Stimulated activated CD8-positive, alpha-beta memory T cell treated with anti-CD3 and anti-CD28 coated beads, Interleukin-4, amount 100 ng/mL, for 4 hours (primary cell): Measurements from ENCODE around the gene ARHGAP35.
"Not testable (repeated sequence)": the region's sequence is repeated elsewhere in the genome, so short reads cannot be mapped to it uniquely, and the experiment has no call there.

Experiments used
- DNase-seq, 2 donors: peaks; one replicate each; pipeline ENCODE4 v3.0.0-alpha.2; 2020; ENCODE audit warnings: low read depth in 2 of 2, low spot score in 1 of 2

Gene ARHGAP35

DNA sequence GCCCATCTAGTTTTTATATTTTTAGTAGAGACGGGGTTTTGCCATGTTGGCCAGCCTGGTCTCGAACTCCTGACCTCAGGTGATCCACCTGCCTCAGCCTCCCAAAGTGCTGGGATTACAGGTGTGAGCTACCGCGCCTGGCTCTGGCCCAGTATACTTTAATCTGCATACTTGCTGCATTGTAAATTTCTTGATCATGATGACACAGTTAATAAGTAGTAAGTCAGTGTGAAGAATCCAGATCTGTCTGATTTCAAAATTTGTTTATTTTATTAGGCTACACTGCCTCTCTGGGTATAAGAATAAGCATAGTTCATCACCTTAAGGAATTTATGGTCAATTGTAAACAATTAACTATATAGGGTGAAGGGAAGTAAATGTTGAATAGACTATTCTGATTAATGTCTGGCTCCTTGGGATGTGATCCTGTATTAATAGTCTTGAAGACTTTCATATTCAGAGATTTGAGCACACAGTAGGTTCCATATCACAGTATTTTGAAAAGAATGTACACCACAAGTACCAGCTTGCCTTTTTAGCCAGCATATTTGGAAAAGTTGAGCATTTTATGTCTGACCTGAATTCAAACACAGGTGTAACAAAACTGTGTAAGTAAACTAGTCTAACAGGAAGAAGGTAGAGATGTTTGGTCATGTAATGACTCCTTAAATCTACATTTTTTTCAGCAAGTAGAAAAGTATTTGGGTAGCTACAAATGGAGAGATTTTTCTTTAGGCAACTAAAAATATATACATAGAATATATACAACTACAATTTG lies 7.4 kb downstream of the ARHGAP35 start:
- no peak for DNase-seq

DNA sequence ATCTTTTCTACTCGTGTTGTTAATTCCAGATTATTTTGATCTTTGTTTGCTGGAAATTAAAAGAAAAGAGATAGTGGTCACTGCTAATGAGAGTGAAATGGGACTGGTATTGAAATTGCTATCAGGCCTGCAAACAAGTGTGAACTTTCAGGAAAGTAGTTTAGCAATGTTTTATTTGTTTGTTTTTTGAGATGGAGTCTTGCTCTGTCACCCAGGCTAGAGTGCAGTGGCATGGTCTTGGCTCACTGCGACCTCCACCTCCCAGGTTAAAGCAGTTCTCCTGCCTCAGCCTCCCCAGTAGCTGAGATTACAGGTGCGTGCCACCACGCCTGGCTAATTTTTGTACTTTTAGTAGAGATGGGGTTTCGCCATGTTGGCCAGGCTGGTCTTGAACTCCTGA lies 10.4 kb downstream of the ARHGAP35 start:
- not testable (repeated sequence) for DNase-seq

DNA sequence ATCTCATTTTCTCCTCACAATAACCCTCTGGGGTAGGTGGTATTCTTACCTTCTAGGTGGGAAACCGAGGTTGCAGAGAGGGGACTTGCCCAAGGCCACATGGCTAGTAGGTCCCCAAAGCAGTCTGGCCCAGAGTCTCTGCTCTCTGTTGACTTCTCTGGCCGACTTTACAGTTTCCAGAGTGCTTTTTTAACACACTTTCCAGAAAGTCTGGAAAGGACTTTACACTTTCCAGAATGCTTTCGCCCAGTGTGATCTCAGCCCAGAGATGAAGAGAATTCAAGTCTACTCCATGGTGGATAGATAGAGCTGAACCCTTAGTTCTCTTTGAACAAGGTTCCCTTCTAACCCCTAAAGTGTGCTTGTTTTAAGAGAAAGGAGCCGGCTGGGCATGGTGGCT lies 12.2 kb downstream of the ARHGAP35 start:
- DNase-seq, result no peak

DNA sequence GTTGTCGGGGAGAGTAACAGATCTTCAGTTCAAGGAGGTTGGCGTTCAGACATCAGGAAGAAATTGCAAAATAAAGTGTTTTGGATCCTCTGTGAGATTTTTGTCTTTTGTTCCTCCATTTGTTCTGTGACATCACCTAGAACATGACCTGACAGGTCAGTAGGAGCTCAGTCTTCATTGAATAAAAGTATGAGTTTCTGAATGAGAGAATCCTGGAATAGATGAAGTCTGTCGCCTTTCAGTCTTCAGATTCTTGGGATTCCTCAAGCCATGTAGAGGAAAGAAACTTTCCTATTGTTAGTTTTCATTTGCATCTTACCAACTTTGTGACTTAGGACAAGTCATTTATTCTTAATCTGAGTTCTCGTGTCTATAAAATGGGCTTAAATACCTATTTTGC lies 14.4 kb downstream of the ARHGAP35 start:
- no peak for DNase-seq

DNA sequence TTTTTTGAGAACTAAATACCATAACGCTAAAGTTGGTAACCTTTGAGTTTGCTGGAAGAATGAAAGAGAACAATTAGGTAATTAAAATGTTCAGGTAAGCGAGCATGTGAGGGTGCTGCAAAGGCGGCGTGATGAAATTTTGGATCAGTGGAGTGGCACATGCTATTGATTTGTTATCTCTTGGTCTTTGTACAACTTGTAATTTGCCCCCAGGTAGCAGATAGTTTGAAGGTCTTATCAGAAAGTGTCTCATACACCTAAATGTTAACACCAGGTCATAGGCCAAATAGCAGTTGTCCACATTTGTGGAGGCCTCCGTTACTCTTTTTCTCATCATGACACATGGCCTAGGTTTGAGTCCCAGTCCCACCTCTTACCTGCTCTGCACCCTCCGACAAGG lies 14.9 kb downstream of the ARHGAP35 start:
- no peak for DNase-seq

DNA sequence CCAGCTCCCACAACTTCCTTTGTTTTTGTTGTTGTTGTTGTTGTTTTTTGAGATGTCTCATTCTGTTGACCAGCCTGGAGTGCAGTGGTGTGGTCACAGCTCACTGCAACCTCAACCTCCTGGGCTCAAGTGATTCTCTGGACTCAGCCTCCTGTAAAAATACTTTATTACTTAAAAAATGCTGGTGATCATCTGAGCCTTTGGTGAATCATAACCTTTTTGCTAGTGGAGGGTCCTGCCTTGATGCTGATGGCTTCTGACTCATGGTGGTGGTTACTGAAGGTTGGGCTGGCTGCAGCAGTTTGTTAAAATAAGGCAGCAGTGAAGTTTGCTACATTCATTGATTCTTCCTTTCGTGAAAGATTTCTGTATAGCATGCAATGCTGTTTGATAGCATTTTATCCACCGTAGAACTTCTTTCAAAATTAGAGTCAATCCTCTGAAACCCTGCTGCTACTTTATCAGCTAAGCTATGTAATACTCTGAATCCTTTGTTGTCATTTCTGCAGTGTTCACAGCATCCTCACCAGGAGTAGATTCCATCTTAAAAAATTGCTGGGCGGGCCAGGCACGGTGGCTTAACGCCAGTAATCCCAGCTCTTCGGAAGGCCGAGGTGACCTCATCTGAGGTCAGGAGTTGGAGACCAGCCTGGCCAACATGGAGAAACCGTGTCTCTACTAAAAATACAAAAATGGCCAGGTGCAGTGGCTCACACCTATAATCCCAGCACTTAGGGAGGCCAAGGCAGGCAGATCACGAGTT lies 18.0 kb downstream of the ARHGAP35 start:
- DNase-seq, result no peak

DNA sequence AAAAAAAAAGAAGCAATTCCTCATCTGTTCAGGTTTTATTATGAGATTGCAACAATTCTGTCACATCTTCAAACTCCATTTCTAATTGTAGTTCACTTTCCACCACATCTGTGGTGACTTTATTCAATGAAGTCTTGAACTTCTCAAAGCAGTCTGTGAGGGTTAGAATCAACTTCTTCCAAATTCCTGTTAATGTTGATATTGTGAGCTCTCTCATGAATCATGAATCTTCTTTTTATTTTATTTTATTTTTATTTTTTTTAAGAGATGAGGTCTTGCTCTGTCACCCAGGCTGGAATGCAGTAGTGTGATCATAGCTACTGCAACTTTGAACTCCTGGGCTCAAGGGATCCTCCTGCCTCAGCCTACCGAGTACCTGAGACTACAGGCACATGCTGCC lies 19.6 kb downstream of the ARHGAP35 start:
- DNase-seq, result no peak

DNA sequence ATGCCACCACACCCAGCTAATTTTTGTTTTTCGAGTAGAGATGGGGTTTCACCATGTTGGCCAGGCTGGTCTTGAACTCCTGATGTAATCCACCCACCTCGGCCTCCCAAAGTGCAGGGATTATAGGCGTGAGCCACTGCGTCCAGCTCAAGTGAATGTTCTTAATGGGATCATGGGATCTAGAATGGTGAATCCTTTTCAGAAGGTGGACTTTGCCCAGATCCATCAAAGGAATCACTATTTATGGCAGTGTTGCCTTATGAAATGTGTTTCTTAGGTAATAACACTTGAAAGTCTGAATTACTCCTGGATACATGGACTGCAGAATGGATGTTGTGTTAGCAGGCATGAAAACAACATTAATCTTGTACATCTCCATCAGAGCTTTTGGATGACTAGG lies 20.3 kb downstream of the ARHGAP35 start:
- no peak for DNase-seq

DNA sequence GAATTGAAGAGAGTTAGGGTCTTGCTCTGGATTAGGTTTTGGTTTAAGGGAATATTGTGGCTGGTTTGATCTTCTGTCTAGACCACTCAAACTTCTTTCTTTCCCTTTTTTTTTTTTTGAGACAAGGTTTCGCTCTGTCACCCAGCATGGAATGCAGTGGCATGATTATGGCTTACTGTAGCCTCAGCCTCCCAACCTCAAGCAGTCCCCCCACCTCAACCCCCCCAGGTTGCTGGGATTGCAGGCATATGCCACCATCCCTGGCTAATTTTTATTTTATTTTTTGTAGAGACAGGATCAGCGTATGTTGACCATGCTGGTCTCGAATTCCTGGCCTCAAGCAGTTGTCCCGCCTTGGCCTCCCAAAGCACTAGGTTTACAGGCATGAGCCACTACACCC lies 21.2 kb downstream of the ARHGAP35 start:
- DNase-seq, result no peak

DNA sequence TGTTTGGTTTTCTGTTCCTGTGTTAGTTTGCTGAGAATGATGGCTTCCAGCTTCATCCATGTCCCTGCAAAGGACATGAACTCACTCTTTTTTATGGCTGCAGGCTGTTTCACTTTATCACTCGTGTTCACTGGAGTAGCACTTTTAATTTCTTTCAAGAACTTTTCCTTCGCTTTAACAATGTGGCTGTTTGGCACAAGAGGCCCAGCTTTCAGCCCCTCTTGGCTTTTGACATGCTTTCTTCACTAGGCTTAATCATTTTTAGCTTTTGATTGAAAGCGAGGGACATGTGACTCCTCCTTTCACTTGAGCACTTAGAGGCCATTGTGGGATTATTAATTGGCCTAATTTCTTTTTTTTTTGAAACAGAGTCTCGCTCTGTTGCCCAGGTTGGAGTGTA lies 22.0 kb downstream of the ARHGAP35 start:
- DNase-seq, result not testable (repeated sequence)

DNA sequence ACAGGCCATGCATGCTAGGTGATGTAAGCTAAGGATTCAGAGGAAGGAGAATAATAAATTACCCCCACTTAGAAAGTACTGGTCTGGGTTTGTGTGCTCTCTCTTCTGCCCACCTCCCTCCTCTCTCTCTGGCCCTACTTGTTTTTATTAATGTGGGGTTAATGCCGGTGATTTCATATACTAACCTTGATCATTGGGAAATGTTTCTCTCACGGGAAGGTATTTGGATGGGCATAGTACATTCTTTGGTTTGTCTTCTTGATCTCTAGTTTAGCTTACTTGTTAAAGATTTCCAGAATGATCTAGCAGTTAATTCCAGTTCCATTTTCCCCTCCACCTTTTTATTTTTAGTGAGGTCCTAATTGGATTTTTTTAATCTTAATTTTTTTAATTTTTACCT lies 24.6 kb downstream of the ARHGAP35 start:
- DNase-seq, result no peak

DNA sequence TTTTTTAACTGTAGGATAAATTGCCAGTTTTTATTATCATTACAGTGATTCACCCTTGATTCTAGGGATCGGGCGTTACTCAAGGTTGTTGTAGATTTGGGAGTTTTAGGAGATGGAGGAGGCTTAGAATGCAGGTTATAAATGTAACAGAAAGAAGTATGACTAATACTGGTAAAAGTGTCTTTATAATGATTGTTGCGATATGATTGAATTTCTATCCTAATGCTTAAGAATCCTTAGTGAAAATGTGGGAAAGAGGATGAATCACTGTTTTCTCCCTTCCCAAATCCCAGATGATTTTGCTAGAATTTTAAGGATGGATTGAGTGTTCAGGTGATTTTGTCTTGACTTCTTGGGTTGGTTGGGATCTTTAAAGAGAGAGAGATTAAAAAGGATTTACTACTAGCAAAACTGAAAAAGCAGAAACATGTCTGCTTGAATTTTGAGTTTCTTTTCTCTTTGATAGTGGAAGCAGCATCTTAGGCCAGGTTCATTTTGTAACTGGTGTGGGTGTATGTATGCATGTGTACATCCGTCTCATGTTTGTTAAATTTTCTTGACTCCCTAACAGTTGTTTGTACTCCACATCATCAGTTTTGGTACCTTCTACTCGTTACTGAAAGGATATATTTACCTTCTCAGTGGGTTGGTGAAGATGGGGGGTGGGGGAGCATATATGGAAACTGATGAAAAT lies 25.9 kb downstream of the ARHGAP35 start:
- no peak for DNase-seq

DNA sequence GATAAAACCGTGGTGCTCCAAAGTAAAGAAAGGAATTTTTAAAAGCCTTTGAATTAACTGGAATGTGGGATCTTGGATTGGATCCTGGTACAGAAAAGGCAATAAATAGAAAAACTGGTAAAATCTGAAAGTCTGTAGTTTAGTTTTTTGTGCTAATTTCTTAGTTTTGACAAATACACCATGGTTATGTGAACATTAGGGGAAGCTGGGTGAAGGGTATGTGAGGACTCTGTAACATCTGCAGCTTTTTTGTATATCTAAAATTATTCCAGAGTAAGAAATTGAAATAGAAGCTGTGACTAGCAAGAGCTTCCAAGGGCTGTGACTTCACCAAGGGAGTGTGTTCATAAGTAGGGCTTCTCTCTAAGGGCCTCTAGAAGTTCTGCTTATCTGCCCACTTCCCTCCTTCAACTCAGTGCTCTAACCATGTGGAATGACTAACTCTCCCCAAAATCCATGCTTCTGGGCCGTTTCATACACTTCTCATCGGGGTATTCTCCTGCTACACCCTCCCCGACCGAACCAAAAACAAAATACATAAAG lies 26.5 kb downstream of the ARHGAP35 start:
- no peak for DNase-seq

DNA sequence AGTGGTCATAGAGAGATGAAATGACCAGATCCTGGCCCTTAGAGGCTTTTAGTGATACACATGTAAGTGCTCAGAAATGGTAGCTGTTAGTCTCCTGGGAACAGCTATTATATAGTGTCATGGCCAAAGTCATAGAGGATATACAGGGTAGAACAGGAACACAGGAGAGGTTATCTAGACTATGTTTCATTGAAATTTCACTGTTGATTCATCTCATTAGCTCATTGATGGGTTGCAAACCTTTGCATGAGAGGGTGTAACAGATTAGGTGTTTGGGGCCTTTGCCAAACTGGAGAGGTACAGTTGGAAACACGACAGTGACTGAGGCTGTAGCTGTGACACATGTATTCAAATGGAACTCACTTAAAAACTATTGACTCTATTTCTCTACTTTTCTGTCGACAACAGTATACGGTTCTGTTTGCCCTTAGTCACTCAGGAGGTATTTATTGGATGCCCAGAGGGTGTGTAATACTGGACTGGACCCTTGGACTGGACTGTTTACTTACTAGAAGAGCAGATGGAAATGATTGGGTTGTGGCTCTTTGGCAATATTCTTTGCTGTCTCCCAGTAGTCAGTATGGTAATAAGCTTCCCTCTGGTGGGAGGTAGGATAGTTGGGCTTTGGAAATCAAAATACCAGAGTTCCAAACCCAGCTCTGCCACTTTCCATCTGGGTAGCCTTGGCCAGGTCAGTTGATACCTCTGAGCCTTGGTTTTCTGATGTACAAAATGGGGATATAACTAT lies 29.8 kb downstream of the ARHGAP35 start:
- DNase-seq, result no peak

DNA sequence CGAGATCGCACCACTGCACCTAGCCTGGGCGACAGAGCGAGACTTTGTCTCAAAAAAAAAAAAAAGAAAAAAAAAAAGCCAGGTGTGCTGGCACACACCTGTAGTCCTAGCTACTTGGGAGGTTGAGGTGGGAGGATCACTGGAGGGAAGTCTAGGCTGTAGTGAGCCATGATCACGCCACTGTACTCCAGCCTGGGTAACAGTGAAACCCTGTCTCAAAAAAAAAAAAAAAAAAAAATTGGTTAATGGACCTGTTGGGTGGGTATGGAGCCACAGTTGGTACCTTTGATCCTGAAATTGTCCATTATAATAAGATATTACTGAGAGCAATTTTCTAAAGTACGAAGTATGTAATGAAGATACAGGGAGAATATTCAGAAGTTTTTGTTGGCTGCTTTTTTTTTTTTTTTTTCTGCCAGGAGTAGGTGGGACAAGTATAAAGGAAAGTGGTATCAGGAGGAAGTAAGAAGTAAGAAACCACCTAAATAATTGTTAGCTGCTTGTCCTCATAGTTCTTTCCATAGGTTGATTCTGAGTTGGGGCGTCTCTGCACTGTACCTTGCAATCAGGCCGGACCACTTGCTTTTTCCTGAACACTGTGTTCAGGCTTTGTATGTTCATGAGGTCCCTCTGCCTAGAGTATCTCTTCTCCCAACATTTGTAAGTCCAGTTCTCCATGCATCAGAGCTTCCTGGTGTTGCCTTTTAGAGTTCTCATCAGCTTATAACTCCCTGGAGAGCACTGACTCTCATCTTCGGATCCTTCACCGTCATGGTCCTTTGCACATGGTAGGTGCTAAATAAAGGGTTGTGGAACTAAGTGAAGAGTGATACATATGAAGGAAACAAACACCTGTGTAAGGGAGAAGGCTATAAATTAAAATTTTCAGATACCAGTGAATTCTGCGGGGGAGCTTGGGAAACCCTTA lies 31.7 kb downstream of the ARHGAP35 start:
- no peak for DNase-seq

DNA sequence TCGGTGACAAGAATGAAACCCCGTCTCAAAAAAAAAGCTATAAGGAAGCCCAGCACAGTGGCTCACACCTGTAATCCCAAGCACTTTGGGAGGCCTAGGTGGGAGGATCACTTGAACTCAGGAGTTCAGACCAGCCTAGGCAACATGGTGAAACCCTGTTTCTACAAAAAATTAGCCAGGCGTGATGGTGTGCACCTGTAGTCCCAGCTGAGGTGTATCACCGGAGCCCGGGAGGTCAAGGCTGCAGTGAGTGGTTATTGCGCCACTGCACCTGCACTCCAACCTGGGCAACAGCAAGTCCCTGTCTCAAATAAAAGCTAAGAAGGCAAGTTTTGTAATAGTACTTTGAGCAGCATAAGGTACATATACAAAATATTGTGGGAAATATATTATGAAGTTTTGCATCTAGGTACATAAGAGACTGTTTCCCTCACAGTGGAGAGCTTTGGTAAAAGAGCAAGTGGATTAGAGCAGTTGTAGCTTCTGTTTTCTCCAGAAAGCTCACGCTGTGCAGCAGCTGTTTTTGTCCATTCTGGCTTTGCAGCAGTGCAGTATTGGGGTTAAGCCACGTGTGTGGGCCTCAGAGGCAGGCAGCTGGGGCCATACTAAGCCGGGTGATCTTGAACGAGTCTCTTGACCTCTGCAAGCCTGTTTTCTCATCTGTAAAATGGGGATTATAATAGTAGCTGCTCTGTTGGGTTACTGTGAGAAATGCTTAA lies 35.4 kb downstream of the ARHGAP35 start:
- DNase-seq, result no peak

DNA sequence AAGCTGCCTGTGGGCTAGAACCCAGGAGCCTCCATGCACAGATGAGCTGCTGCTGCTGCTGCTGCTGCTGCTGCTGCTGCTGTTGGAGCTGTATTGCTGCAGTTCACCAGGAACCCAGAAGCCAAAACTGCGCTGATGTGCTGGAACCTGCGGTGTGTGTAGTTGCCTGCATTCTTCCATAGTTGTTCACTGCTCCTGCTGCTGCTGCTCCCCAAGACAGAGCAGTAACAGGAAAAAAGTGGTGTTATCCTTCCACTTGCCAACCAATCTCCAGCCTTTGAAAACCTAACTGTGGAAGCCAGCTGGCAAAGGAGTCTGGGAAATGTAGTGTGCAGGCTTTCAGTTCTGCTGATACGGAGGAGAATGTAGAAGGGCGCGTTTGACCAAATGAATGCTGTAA lies 37.9 kb downstream of the ARHGAP35 start:
- DNase-seq, result no peak

DNA sequence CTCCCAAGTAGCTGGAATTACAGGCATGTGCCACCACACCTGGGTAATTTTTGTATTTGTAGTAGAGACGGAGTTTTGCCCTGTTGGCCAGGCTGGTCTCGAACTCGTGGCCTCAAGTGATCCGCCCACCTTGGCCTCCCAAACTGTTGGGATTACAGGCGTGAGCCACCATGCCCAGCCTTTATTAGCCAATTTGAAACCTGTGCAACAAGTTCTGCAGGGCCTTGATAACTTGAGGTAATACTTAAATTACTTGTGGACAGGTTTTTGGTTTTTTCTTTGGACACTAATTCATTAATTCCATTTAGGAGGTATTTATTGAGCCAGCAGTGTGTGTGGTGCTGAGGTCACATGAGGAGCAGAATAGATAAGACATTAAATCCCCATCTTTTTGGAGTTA lies 39.5 kb downstream of the ARHGAP35 start:
- DNase-seq, result no peak

DNA sequence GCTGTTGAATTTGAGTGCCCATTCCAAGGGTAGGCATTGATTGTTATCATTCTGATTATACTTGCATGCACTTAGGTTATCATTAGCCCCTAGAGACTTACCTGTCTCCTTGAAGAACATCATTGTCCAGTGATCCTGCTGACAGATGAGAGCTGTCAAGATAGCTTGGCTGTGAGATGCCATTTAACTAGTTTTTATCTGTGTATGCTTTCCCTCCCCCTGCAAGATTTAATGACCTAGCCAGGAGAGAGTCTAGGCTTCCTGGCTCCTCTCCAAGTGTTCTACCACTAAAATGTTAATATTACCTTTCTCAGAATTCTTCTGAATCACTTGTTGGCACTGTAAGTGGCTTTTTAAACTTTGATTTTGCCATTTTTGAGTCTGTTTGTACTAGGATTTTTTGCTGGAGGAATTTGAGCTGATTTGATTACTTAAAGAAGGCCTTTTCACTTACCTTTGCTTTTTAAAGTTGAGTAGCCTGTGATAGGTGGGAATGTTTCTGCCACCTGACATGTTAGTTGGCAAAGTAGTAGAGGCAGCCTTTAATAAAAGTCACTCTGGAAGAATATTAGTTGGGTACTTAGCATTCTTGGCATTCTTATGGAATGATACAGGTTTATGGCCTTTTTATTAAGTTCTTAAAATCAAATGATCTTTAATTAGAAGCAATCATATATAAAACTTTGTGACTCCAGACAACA lies 41.1 kb downstream of the ARHGAP35 start:
- no peak for DNase-seq
